CD14-positive monocyte (primary cell): ENCODE measurements around the gene SLCO3A1. TPM values are rescaled to one million over a fixed set of nuclear protein-coding genes. Genes with fewer than 3 reads are reported as not detected.

ENCODE experiments used
- DNase-seq, 3 donors: peaks; one replicate each; pipeline ENCODE4 v3.0.0-alpha.2; 2011 to 2022
- H2AFZ ChIP-seq: 2 replicates; pipeline ENCODE4 v1.6.0; 2012; ENCODE audit warnings: mild to moderate bottlenecking, low read depth, low read length, inconsistent platforms; ENCODE audit not compliant: insufficient read depth, poor library complexity, severe bottlenecking
- H3K27ac ChIP-seq, 2 donors: 1 replicate in 1 of 2; 2 replicates in 1 of 2; pipeline ENCODE4 v1.5.1; 2012 to 2013; ENCODE audit warnings: low read length in 2 of 2, control low read depth in 1 of 2, inconsistent platforms in 1 of 2, low read depth in 1 of 2, mild to moderate bottlenecking in 1 of 2
- H3K27me3 ChIP-seq, 2 donors: one replicate each; pipeline versions ENCODE4 v1.6.0 to v1.6.1; 2011 to 2013; ENCODE audit warnings: low read length in 2 of 2; ENCODE audit not compliant: control insufficient read depth in 2 of 2, insufficient read depth in 2 of 2
- H3K36me3 ChIP-seq, 2 donors: replicated peaks in 1 of 2; 1 replicate in 1 of 2; 2 replicates in 1 of 2; pipeline versions ENCODE4 v1.5.1 to v1.6.1; 2012 to 2013; ENCODE audit warnings: low read length in 2 of 2, control low read depth in 1 of 2, inconsistent platforms in 1 of 2, mild to moderate bottlenecking in 1 of 2; ENCODE audit not compliant: insufficient read depth in 2 of 2, control insufficient read depth in 1 of 2
- H3K4me1 ChIP-seq, 2 donors: 1 replicate in 1 of 2; 2 replicates in 1 of 2; pipeline versions ENCODE4 v1.5.1 to v1.6.1; 2012 to 2013; ENCODE audit warnings: low read length in 2 of 2, control low read depth in 1 of 2, inconsistent platforms in 1 of 2, mild to moderate bottlenecking in 1 of 2, moderate library complexity in 1 of 2; ENCODE audit not compliant: insufficient read depth in 2 of 2, control insufficient read depth in 1 of 2
- H3K4me2 ChIP-seq: replicated peaks from 2 replicates; pipeline ENCODE3; 2012; ENCODE audit warnings: low read length, moderate library complexity, mild to moderate bottlenecking; ENCODE audit not compliant: poor library complexity, severe bottlenecking; ENCODE audit errors: extremely low read depth
- H3K4me3 ChIP-seq, 3 experiments: fragments of 200-600 bp in 1 of 3; sonication (generic) in 1 of 3; replicated peaks in 1 of 3; 1 replicate in 2 of 3; 2 replicates in 1 of 3; pipeline ENCODE4 v1.5.1; 2011 to 2013; ENCODE audit warnings: low read length in 3 of 3, mild to moderate bottlenecking in 3 of 3, control low read depth in 2 of 3, low read depth in 2 of 3, inconsistent platforms in 1 of 3, moderate library complexity in 1 of 3
- H3K79me2 ChIP-seq: 2 replicates; pipeline ENCODE4 v1.6.0; 2012; ENCODE audit warnings: mild to moderate bottlenecking, control low read depth, inconsistent platforms, low read length, moderate library complexity; ENCODE audit not compliant: insufficient read depth
- H3K9ac ChIP-seq: 2 replicates; pipeline ENCODE4 v1.6.0; 2017; ENCODE audit warnings: low read length, mild to moderate bottlenecking; ENCODE audit not compliant: insufficient read depth, poor library complexity, severe bottlenecking
- H3K9me3 ChIP-seq, 2 donors: replicated peaks in 1 of 2; 1 replicate in 1 of 2; 2 replicates in 1 of 2; pipeline versions ENCODE4 v1.5.1 to v1.6.1; 2012 to 2013; ENCODE audit warnings: low read length in 2 of 2, control low read depth in 1 of 2; ENCODE audit not compliant: control insufficient read depth in 1 of 2, insufficient read depth in 1 of 2
- H4K20me1 ChIP-seq: 2 replicates; pipeline ENCODE4 v1.6.0; 2012; ENCODE audit warnings: mild to moderate bottlenecking, low read length, control low read depth, moderate library complexity; ENCODE audit not compliant: insufficient read depth
- H3K27ac Mint-ChIP-seq, 7 donors: one replicate each; pipeline ENCODE4 v1.8.0; 2020; ENCODE audit warnings: mild to moderate bottlenecking in 7 of 7, mixed read lengths in 7 of 7, moderate library complexity in 6 of 7, inconsistent platforms in 2 of 7
- H3K27me3 Mint-ChIP-seq, 3 donors: one replicate each; pipeline ENCODE4 v1.8.0; 2021 to 2022; ENCODE audit warnings: low read depth in 3 of 3, mild to moderate bottlenecking in 3 of 3, mixed read lengths in 3 of 3, moderate library complexity in 3 of 3, inconsistent platforms in 1 of 3
- H3K36me3 Mint-ChIP-seq, 2 donors: one replicate each; pipeline ENCODE4 v1.8.0; 2020; ENCODE audit warnings: mixed read lengths in 2 of 2, inconsistent platforms in 1 of 2, mild to moderate bottlenecking in 1 of 2
- H3K4me1 Mint-ChIP-seq: one replicate; pipeline ENCODE4 v1.8.0; 2020; ENCODE audit warnings: mild to moderate bottlenecking, mixed read lengths
- H3K4me3 Mint-ChIP-seq, 2 donors: one replicate each; pipeline ENCODE4 v1.8.0; 2020; ENCODE audit warnings: mild to moderate bottlenecking in 2 of 2, mixed read lengths in 2 of 2, moderate library complexity in 1 of 2
- H3K9me3 Mint-ChIP-seq, 7 donors: one replicate each; pipeline ENCODE4 v1.8.0; 2020 to 2022; ENCODE audit warnings: mixed read lengths in 7 of 7, mild to moderate bottlenecking in 6 of 7, moderate library complexity in 6 of 7, inconsistent platforms in 2 of 7
- CTCF ChIP-seq: fragments of 200-600 bp; IDR thresholded peaks from one replicate; pipeline ENCODE4 v1.8.0; 2022; ENCODE audit warnings: antibody characterized with exemption, mild to moderate bottlenecking
- WGBS: methylation state at CpG from one replicate; pipeline ENCODE4 v1.1.5; 2013; ENCODE audit warnings: missing lambda C conversion rate; ENCODE audit not compliant: insufficient coverage; 5-methylcytosine and 5-hydroxymethylcytosine counted together
- intact Hi-C, 2 donors: fragments of 100-400 bp; cut with micrococcal nuclease; formaldehyde crosslinking; loops; one replicate each; pipeline versions ENCODE4 v1.15.0 to v1.15.1; 2023
- polyA plus RNA-seq, 3 donors: library from polyadenylated mRNA; depleted of rRNA in 1 of 3; unstranded in 2 of 3; stranded (reverse) in 1 of 3; fragments of 300-500 nt in 2 of 3; fragments of >200 nt in 1 of 3; fragmentation: Illumina TruSeq in 2 of 3; gene quantifications; 1 replicate in 2 of 3; 2 replicates in 1 of 3; pipeline ENCODE4 v1.2.3, GENCODE V29; 2012 to 2021

Gene SLCO3A1
- polyA plus RNA-seq, 3 donors, result 53.7 to 76.2 (median 62.8) TPM

DNA sequence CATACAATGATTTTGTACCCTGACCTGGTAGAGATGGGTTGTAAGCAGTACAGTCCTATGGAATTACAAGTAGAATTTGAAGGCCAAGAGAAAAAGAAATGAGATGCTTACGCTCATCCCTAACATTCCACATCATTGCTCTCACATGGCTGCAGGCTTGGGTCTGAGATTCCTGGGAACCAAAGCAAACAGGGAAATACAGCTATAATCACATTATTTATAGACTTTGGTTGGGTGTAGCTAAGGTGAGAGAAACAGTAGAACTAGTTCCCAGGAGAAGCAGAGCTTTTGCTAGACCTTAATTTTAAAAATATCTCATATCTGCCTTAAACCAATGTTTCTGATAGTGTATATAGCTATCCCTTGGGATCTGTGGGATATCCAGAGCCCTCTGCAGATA lies 51.4 kb downstream of the SLCO3A1 start:
- Mint-ChIP-seq H3K27me3 (peaks cover 0 to 2% (median under 1%) of the 10 kb centered on the region in 3 donors), H3K4me1 (peaks cover 17% of the 10 kb centered on the region)

GRCh38 chr15:91908391-91908790 lies 54.9 kb downstream of the SLCO3A1 start:
- peaks cover 14 to 19% of the 10 kb centered on the region in 2 donors for H3K4me1 ChIP-seq
- no peak overlapping the region for H3K9ac ChIP-seq
- H3K9me3 ChIP-seq, result no peaks in the 10 kb centered on the region
- no peaks in the 10 kb centered on the region for H3K27me3 ChIP-seq
- DNase-seq, result peak; percentile 29 to 74 (median 30)
- no peak overlapping the region for H2AFZ ChIP-seq
- no CpG with 5 or more reads among the region's 3 CpGs for WGBS
- Mint-ChIP-seq H3K4me1 (peaks cover 39% of the 10 kb centered on the region), H3K36me3 (peaks cover 18 to 36% of the 10 kb centered on the region in 2 donors), H3K4me3 (no peak overlapping the region), H3K27ac (peak overlapping the region in 5 of 7 donors; percentile 2 to 66 (median 27)), H3K27me3 (peaks cover 0 to 2% (median 1%) of the 10 kb centered on the region in 3 donors), H3K9me3 (peaks cover 0 to 2% (median 0%) of the 10 kb centered on the region in 7 donors)
- intact Hi-C loops, result loop anchor here in 1 of 2 donors (5.0 kb wide), 1 partner anchor 44 kb away; no protein-coding TSS in a partner anchor
- no peak overlapping the region for H3K4me2 ChIP-seq
- H4K20me1 ChIP-seq, result peaks cover 100% of the 10 kb centered on the region
- peaks cover 7 to 16% of the 10 kb centered on the region in 2 donors for H3K36me3 ChIP-seq
- no peak for TF ChIP-seq CTCF
- H3K79me2 ChIP-seq, result peaks cover 97% of the 10 kb centered on the region
- no peak overlapping the region for H3K4me3 ChIP-seq
- peak overlapping the region in 1 of 2 donors; percentile 37 for H3K27ac ChIP-seq

More for the DNA sequence above, 51.4 kb downstream of the SLCO3A1 start:
- DNase-seq, result no peak
- no peak overlapping the region for H3K27ac ChIP-seq
- TF ChIP-seq CTCF, result no peak
- H3K9me3 ChIP-seq, result peaks cover 0 to 3% of the 10 kb centered on the region in 2 donors
- no peaks in the 10 kb centered on the region for H3K4me1 ChIP-seq
- intact Hi-C loops, result loop anchor here in 1 of 2 donors (5.0 kb wide), 1 partner anchor 47 kb away; no protein-coding TSS in a partner anchor
- WGBS, result no CpG with 5 or more reads among the region's 1 CpG
- no peak overlapping the region for H3K27ac Mint-ChIP-seq
- H3K27me3 ChIP-seq, result no peaks in the 10 kb centered on the region
- no peak overlapping the region for H2AFZ ChIP-seq
- H3K4me2 ChIP-seq, result no peak overlapping the region
- H3K4me3 ChIP-seq, result no peak overlapping the region
- H3K4me3 Mint-ChIP-seq, result no peak overlapping the region
- peaks cover 99% of the 10 kb centered on the region for H3K79me2 ChIP-seq
- H3K36me3 Mint-ChIP-seq, result peaks cover 17 to 35% of the 10 kb centered on the region in 2 donors
- peaks cover 3 to 14% of the 10 kb centered on the region in 2 donors for H3K36me3 ChIP-seq
- peaks cover 0 to 10% (median 7%) of the 10 kb centered on the region in 7 donors for H3K9me3 Mint-ChIP-seq
- H3K9ac ChIP-seq, result no peak overlapping the region
- peaks cover 100% of the 10 kb centered on the region for H4K20me1 ChIP-seq
